Trophoblast cell (in vitro differentiated cells and primary cell): ENCODE measurements around the gene AIFM2.

Experiments
- DNase-seq, 2 donors: peaks; one replicate each; pipeline ENCODE4 v3.0.0-alpha.2; 2016
- H2AFZ ChIP-seq: 2 replicates; pipeline ENCODE4 v1.6.1; 2013; ENCODE audit warnings: low read length, moderate library complexity, mild to moderate bottlenecking; ENCODE audit not compliant: insufficient read depth, poor library complexity
- H2AK5ac ChIP-seq: 2 replicates; pipeline ENCODE4 v1.6.1; 2013; ENCODE audit warnings: mild to moderate bottlenecking, low read length
- H2BK120ac ChIP-seq: 2 replicates; pipeline ENCODE4 v1.6.1; 2013; ENCODE audit warnings: low read length, mild to moderate bottlenecking, moderate library complexity; ENCODE audit not compliant: insufficient read depth, poor library complexity
- H2BK12ac ChIP-seq: 2 replicates; pipeline ENCODE4 v1.6.1; 2013; ENCODE audit warnings: mild to moderate bottlenecking, low read length, moderate library complexity
- H2BK5ac ChIP-seq: 2 replicates; pipeline ENCODE4 v1.6.1; 2013; ENCODE audit warnings: low read length, low read depth, moderate library complexity, mild to moderate bottlenecking; ENCODE audit not compliant: poor library complexity
- H3K14ac ChIP-seq: 2 replicates; pipeline ENCODE4 v1.6.1; 2013; ENCODE audit warnings: mild to moderate bottlenecking, low read length
- H3K18ac ChIP-seq: 2 replicates; pipeline ENCODE4 v1.6.1; 2013; ENCODE audit warnings: mild to moderate bottlenecking, low read length
- H3K23ac ChIP-seq: 2 replicates; pipeline ENCODE4 v1.6.1; 2013; ENCODE audit warnings: low read length
- H3K27ac ChIP-seq: 2 replicates; pipeline ENCODE4 v1.5.1; 2013; ENCODE audit warnings: low read depth, mild to moderate bottlenecking, inconsistent platforms, low read length, moderate library complexity
- H3K27me3 ChIP-seq: 2 replicates; pipeline ENCODE4 v1.6.1; 2013; ENCODE audit warnings: inconsistent platforms, mild to moderate bottlenecking, low read length, moderate library complexity; ENCODE audit not compliant: insufficient read depth
- H3K36me3 ChIP-seq, 2 experiments: 1 replicate in 1 of 2; 2 replicates in 1 of 2; pipeline ENCODE4 v1.6.1; 2013; ENCODE audit warnings: low read length in 2 of 2, mild to moderate bottlenecking in 2 of 2, moderate library complexity in 1 of 2; ENCODE audit not compliant: insufficient read depth in 2 of 2, control insufficient read depth in 1 of 2
- H3K4ac ChIP-seq: 2 replicates; pipeline ENCODE4 v1.6.1; 2013; ENCODE audit warnings: low read depth, mild to moderate bottlenecking, low read length, moderate library complexity
- H3K4me1 ChIP-seq, 2 experiments: 1 replicate in 1 of 2; 2 replicates in 1 of 2; pipeline ENCODE4 v1.6.1; 2013; ENCODE audit warnings: low read length in 2 of 2, mild to moderate bottlenecking in 2 of 2, moderate library complexity in 1 of 2; ENCODE audit not compliant: insufficient read depth in 2 of 2, control insufficient read depth in 1 of 2
- H3K4me2 ChIP-seq: 2 replicates; pipeline ENCODE4 v1.6.1; 2013; ENCODE audit warnings: inconsistent platforms, mild to moderate bottlenecking, low read length, moderate library complexity
- H3K4me3 ChIP-seq: 2 replicates; pipeline ENCODE4 v1.5.1; 2013; ENCODE audit warnings: mild to moderate bottlenecking, low read depth, low read length, inconsistent platforms
- H3K79me1 ChIP-seq: one replicate; pipeline ENCODE4 v1.6.1; 2013; ENCODE audit warnings: low read length
- H3K79me2 ChIP-seq: 2 replicates; pipeline ENCODE4 v1.6.1; 2013; ENCODE audit warnings: low read length, mild to moderate bottlenecking; ENCODE audit not compliant: control insufficient read depth, insufficient read depth, poor library complexity
- H3K9ac ChIP-seq: 2 replicates; pipeline ENCODE4 v1.6.1; 2013; ENCODE audit warnings: mild to moderate bottlenecking, low read length
- H3K9me3 ChIP-seq: 2 replicates; pipeline ENCODE4 v1.6.1; 2013; ENCODE audit warnings: low read depth, mild to moderate bottlenecking, control low read depth, inconsistent platforms, low read length; ENCODE audit not compliant: insufficient read depth
- H4K12ac ChIP-seq: 2 replicates; pipeline ENCODE4 v1.6.1; 2013; ENCODE audit warnings: low read depth, mild to moderate bottlenecking, low read length, moderate library complexity
- H4K8ac ChIP-seq: 2 replicates; pipeline ENCODE4 v1.6.1; 2013; ENCODE audit warnings: low read depth, mild to moderate bottlenecking, low read length, moderate library complexity
- H4K91ac ChIP-seq: one replicate; pipeline ENCODE4 v1.6.1; 2013; ENCODE audit warnings: low read depth, mild to moderate bottlenecking, low read length, moderate library complexity
- WGBS: extraction: QIAGEN DNeasy Blood & Tissue Kit; methylation state at CpG from one replicate; pipeline ENCODE4 v1.1.7; 2013; ENCODE audit warnings: missing lambda C conversion rate; ENCODE audit not compliant: insufficient read length, insufficient coverage; ENCODE audit errors: extremely low coverage; 5-methylcytosine and 5-hydroxymethylcytosine counted together

The AIFM2 gene

DNA sequence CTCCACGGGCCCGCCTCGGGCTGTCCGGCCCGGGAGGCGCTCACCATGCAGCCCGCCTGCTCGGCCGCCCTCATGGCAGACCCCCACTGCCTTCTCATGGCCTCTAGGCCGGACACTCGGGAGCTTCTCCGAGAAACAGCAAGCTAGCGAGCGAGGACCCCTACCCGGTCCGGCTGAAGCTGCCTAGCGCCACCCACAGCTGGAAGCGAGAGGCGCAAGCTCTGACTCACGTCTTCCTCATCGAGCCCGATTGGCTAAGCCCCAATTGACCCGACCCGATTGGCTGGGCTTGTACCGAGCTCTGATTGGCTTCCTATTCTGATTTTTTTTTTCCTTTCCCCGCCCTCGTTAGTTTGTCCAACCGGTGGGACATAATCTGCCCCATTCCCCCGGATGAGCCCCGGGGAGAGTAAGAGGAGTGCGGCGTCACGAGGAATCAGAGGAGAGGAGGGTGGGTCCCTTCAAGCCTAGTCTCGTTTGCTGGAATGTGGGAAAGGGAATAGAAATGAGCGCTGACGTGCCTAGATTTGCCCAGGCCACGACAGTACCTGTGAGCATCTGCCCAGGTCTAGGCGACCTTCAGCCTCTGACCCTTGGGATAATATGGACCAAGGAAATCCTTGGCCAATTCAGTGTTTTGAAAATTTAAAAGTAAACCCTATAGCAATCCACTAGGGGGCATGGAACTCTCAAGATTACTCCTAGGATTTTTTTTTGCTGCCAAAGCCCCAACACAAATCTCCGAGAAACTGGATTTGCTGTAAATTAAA is 14.0 kb upstream of the AIFM2 start, which contains the start of gene TYSND1:
Gene TYSND1 (minus strand): TSS at position 212 of the 770 bp plus-strand sequence. CDS start 114 bp downstream, at position 98.
- peak within 1 kb of the TSS; percentile 34 for H2BK120ac ChIP-seq
- H3K23ac ChIP-seq = no peak within 1 kb of the TSS
- H3K36me3 ChIP-seq = peaks cover 6 to 19% of the 10 kb centered on the region in 2 experiments
- H3K14ac ChIP-seq = peak within 1 kb of the TSS; percentile 74
- DNase-seq = peak; percentile 99
- peak within 1 kb of the TSS; percentile 94 for H3K4me2 ChIP-seq
- peaks cover 5 to 6% of the 10 kb centered on the region in 2 experiments for H3K4me1 ChIP-seq
- peak within 1 kb of the TSS; percentile 71 for H3K4me3 ChIP-seq
- peak within 1 kb of the TSS; percentile 68 for H3K9ac ChIP-seq
- H4K12ac ChIP-seq = peak within 1 kb of the TSS; percentile 82
- H2AK5ac ChIP-seq = peak within 1 kb of the TSS; percentile 32
- no CpG with 5 or more reads among the region's 39 CpGs for WGBS
- peaks cover 8% of the 10 kb centered on the region for H3K79me2 ChIP-seq
- no peak within 1 kb of the TSS for H2BK12ac ChIP-seq
- peak within 1 kb of the TSS; percentile 7 for H4K91ac ChIP-seq
- H2BK5ac ChIP-seq = peak within 1 kb of the TSS; percentile 65
- H3K27ac ChIP-seq = peak within 1 kb of the TSS; percentile 75
- H3K27me3 ChIP-seq = no peaks in the 10 kb centered on the region
- H3K18ac ChIP-seq = peak within 1 kb of the TSS; percentile 90
- peak within 1 kb of the TSS; percentile 75 for H4K8ac ChIP-seq
- H3K9me3 ChIP-seq = no peaks in the 10 kb centered on the region
- H3K4ac ChIP-seq = no peak within 1 kb of the TSS
- peak within 1 kb of the TSS; percentile 65 for H2AFZ ChIP-seq
- peaks cover 11% of the 10 kb centered on the region for H3K79me1 ChIP-seq

DNA sequence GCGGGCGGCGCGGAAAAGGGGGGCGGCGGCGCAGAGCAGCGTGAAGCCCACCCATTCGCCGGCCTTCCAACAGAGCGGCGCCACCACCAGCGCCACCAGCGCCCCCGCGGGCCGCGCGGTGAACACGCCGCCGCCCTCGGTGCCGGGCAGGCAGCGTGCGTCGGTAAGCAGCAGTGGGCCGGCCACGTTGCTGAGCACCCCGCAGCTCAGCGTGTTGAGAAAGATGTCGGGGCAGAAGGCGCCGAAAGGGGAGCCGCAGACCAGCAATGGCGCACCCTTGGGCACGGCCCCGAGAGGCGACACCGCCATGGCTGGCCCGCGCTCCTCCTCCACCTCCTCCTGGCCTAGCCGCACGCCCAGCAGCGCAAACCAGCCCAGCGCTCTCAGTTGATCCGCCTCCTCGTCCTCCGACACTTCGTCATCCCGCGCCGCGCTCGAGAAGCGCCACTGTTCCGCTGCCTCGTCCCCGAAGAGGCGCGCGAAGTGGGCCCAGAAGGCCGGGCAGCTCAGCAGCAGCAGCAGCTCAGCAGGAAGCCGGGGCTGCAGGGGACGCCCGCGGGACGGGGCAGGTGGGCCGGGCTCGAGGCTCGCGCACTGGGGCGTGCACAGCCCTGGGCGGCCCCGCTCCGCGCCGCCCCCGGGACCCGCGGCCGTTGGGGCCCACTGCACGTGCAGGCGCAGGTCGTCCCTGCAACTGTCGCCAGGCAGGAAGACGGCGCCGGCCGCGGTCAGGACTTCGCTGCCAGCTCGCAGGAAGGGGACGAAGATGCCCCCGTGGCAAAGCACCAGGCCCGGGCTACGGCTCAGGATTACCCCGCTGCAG is 13.3 kb upstream of the AIFM2 start:
- peak overlapping the region; percentile 65 for H2AFZ ChIP-seq
- peak overlapping the region; percentile 75 for H4K8ac ChIP-seq
- peak overlapping the region; percentile 65 for H2BK5ac ChIP-seq
- H3K18ac ChIP-seq = peak overlapping the region; percentile 90
- peak overlapping the region; percentile 74 for H3K14ac ChIP-seq
- no peak overlapping the region for H2BK12ac ChIP-seq
- H3K79me2 ChIP-seq = peaks cover 8% of the 10 kb centered on the region
- peak overlapping the region; percentile 94 for H3K4me2 ChIP-seq
- H3K4ac ChIP-seq = peak overlapping the region; percentile 14
- peaks cover 11% of the 10 kb centered on the region for H3K79me1 ChIP-seq
- no peak overlapping the region for H3K23ac ChIP-seq
- peak overlapping the region; percentile 78 for H3K9ac ChIP-seq
- peak overlapping the region; percentile 34 for H2BK120ac ChIP-seq
- H3K36me3 ChIP-seq = peaks cover 5 to 17% of the 10 kb centered on the region in 2 experiments
- no CpG with 5 or more reads among the region's 98 CpGs for WGBS
- H4K12ac ChIP-seq = peak overlapping the region; percentile 82
- peak; percentile 60 to 77 for DNase-seq
- peak overlapping the region; percentile 75 for H3K27ac ChIP-seq
- H3K4me1 ChIP-seq = peaks cover 5 to 6% of the 10 kb centered on the region in 2 experiments
- no peaks in the 10 kb centered on the region for H3K9me3 ChIP-seq
- no peaks in the 10 kb centered on the region for H3K27me3 ChIP-seq
- H4K91ac ChIP-seq = peak overlapping the region; percentile 7
- H3K4me3 ChIP-seq = peak overlapping the region; percentile 71
- H2AK5ac ChIP-seq = peak overlapping the region; percentile 32

DNA sequence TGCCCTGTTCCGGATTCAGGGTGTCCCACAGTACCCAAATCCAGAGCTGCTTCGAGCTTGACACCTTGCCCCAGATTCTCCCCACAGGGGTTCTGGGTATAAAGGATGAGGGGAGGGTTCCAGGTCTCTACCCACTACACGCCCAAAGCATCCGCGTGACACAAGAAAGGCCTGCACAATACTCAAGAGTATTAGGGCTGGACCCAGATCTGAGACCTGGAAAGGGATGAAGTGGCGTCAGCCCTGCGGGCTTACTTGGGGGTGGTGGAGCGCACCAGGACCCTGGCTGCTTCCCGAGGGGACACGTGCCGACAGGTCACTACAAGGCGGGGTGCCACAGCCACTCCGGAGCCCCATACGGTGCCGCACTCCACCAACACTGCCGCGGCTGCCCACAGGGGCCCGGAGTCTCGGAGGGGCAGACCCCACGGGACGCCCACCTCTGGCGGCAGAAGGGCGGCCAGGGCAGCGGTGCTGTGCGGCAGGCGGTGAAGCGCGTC is 12.6 kb upstream of the AIFM2 start:
- no peak overlapping the region for H2BK120ac ChIP-seq
- peaks cover 5 to 16% of the 10 kb centered on the region in 2 experiments for H3K36me3 ChIP-seq
- H2AFZ ChIP-seq = peak overlapping the region; percentile 65
- no peak overlapping the region for H2BK12ac ChIP-seq
- H3K4me2 ChIP-seq = peak overlapping the region; percentile 94
- H2BK5ac ChIP-seq = no peak overlapping the region
- peaks cover 11% of the 10 kb centered on the region for H3K79me1 ChIP-seq
- no peak overlapping the region for H3K27ac ChIP-seq
- WGBS = no CpG with 5 or more reads among the region's 28 CpGs
- H3K18ac ChIP-seq = peak overlapping the region; percentile 72
- peak overlapping the region; percentile 41 for H4K12ac ChIP-seq
- H3K4ac ChIP-seq = peak overlapping the region; percentile 14
- peak overlapping the region; percentile 71 for H3K4me3 ChIP-seq
- no peak overlapping the region for H3K23ac ChIP-seq
- no peak for DNase-seq
- no peak overlapping the region for H2AK5ac ChIP-seq
- peak overlapping the region; percentile 78 for H3K9ac ChIP-seq
- H3K4me1 ChIP-seq = peaks cover 5 to 6% of the 10 kb centered on the region in 2 experiments
- no peaks in the 10 kb centered on the region for H3K9me3 ChIP-seq
- H3K14ac ChIP-seq = peak overlapping the region; percentile 74
- peak overlapping the region; percentile 7 for H4K91ac ChIP-seq
- no peaks in the 10 kb centered on the region for H3K27me3 ChIP-seq
- H4K8ac ChIP-seq = peak overlapping the region; percentile 75
- H3K79me2 ChIP-seq = peaks cover 8% of the 10 kb centered on the region

DNA sequence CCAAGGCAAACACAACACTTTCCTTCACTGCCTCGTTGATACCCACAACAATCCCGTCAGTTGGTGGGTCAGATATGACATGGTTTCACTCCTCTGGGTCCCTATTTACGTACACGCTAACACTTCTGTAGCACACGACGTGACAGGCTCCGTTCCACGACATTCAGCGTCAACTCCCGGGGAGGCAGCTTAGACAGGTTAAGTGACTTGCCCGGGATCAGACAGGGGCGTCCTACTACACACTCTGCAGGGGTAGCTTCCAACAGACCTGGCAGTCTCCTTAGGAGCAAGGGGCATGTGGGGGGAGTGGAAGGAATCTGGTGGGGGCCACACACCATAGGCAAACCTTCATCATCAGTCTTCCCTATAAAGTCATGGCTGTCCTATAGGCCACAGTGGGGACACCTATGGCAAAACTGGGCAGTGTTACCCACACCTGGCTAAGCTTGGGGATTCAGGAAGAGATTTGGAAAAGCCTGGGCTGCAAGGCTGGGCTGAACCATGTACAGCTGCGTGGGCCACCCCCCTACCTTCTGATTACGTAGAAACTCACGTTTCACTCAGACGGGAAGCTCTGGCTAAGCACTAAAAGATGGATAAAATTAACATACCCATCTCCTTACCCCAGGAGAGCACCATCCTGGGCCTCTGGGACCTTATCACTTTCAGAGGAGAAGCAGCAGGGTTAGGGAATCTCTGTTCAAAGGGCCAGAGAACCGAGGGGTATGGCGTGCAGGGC is 11.9 kb upstream of the AIFM2 start:
- no peak overlapping the region for H2BK12ac ChIP-seq
- no CpG with 5 or more reads among the region's 18 CpGs for WGBS

More for the DNA sequence above, 11.9 kb upstream of the AIFM2 start:
- H4K91ac ChIP-seq = no peak overlapping the region
- H2BK120ac ChIP-seq = no peak overlapping the region
- H3K4me2 ChIP-seq = peak overlapping the region; percentile 94
- no peak overlapping the region for H3K14ac ChIP-seq
- no peak overlapping the region for H2AK5ac ChIP-seq
- H3K4ac ChIP-seq = no peak overlapping the region
- peaks cover 5 to 6% of the 10 kb centered on the region in 2 experiments for H3K4me1 ChIP-seq
- no peak overlapping the region for H3K9ac ChIP-seq
- no peak overlapping the region for H4K8ac ChIP-seq
- no peak overlapping the region for H3K23ac ChIP-seq
- DNase-seq = no peak
- no peaks in the 10 kb centered on the region for H3K9me3 ChIP-seq
- no peak overlapping the region for H3K18ac ChIP-seq
- H3K79me2 ChIP-seq = peaks cover 8% of the 10 kb centered on the region
- peaks cover 11% of the 10 kb centered on the region for H3K79me1 ChIP-seq
- no peak overlapping the region for H2BK5ac ChIP-seq
- H3K36me3 ChIP-seq = peaks cover 4 to 12% of the 10 kb centered on the region in 2 experiments
- no peak overlapping the region for H4K12ac ChIP-seq
- H2AFZ ChIP-seq = no peak overlapping the region
- H3K4me3 ChIP-seq = no peak overlapping the region
- no peaks in the 10 kb centered on the region for H3K27me3 ChIP-seq
- H3K27ac ChIP-seq = no peak overlapping the region
